Adrenal gland (tissue), 5 donors: ENCODE results near the gene FCMR.

Experiments
- CTCF ChIP-seq, 6 experiments: fragments of 450-650 bp in 4 of 6; fragments of 200-600 bp in 2 of 6; sonication (generic) in 1 of 6; IDR thresholded peaks; 1 replicate in 5 of 6; 2 replicates in 1 of 6; pipeline versions ENCODE4 v1.5.1 to v1.8.0; 2016 to 2021; ENCODE audit warnings: antibody characterized with exemption in 6 of 6, mild to moderate bottlenecking in 2 of 6, moderate library complexity in 1 of 6
- POLR2A ChIP-seq, 2 donors: fragments of 450-650 bp; IDR thresholded peaks; one replicate each; pipeline ENCODE4 v1.6.1; 2017; ENCODE audit warnings: antibody characterized with exemption in 2 of 2, mild to moderate bottlenecking in 2 of 2, moderate library complexity in 1 of 2
- donor health status: DM: no; HTN: no; CAD: no.

- TF ChIP-seq CTCF (IDR thresholded peaks at IDR 0.05) (no peak), POLR2A (IDR thresholded peaks at IDR 0.05) (no peak)
Observed at GRCh38 chr1:206957639-206958038, 35.9 kb upstream of the FCMR start.
